Measurements from ENCODE around the gene NAA80. TPM values are rescaled to one million over a fixed set of nuclear protein-coding genes. Genes with fewer than 3 reads are reported as not detected.
A peak's percentile ranks its signal among the peaks of the same experiment; 100 is the strongest.

NAA80 gene
- total RNA-seq, 5 donors from 2014 or later (not counting 1 experiment from before 2014, with no cell fraction given), result 33.8 to 45.7 (median 43.9) TPM

DNA sequence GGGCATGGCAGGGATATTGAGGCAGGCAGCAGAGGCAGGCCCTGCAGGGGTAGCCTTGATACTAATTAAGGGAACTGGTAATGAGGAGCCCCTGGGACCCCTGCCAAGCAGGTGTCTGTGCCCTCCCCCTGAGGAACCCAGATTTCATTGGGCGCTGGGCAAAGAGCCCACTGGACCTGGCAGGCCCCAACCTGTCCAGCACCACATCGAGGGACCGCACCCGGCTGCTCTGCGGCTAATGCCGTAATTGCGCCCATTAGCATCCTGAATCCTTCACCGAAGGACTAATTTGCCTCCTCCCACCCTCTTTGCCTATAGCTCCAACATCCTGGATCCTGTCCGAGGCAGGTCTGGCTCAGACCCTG, 44.0 kb downstream of the NAA80 start:
- ChIA-PET POLR2A (interaction anchor here in 1 of 2 donors (0.7 kb wide), 1 partner anchor 26 kb away, joined by 8 read pairs; no protein-coding TSS in a partner anchor), CTCF (no interaction called here)
- Mint-ChIP-seq H3K9me3 (no peaks in the 10 kb centered on the region), H3K27me3 (no peaks in the 10 kb centered on the region), H3K4me1 (peaks cover 22 to 31% (median 30%) of the 10 kb centered on the region in 3 donors), H3K27ac (no peak overlapping the region), H3K36me3 (peaks cover 37% of the 10 kb centered on the region), H3K4me3 (no peak overlapping the region)
- no peak for DNase-seq
- Histone ChIP-seq H3K9me3 (no peaks in the 10 kb centered on the region), H3K4me1 (ENCODE audit: control insufficient read depth in 1 of 2, extremely low read depth in 1 of 2, insufficient read depth in 2 of 2, low read length in 2 of 2) (peaks cover 2 to 45% of the 10 kb centered on the region in 2 experiments), H3K27me3 (replicated peaks in 1 of 2; ENCODE audit: control insufficient read depth in 2 of 2, extremely low read depth in 1 of 2, insufficient read depth in 2 of 2, low read length in 1 of 2) (no peaks in the 10 kb centered on the region), H3K4me3 (ENCODE audit: control insufficient read depth in 1 of 2, extremely low read depth in 1 of 2, low read length in 1 of 2) (no peak overlapping the region), H3K36me3 (ENCODE audit: control insufficient read depth in 2 of 2, extremely low read depth in 1 of 2, insufficient read depth in 1 of 2, low read length in 1 of 2) (peaks cover 23 to 78% of the 10 kb centered on the region in 2 donors), H3K27ac (ENCODE audit: low read length) (no peak overlapping the region)
- no peak for ATAC-seq (replicated peaks in 1 of 4)
- 98% methylated on average over 7 of the region's 9 CpGs for WGBS (ENCODE audit: insufficient coverage)

DNA sequence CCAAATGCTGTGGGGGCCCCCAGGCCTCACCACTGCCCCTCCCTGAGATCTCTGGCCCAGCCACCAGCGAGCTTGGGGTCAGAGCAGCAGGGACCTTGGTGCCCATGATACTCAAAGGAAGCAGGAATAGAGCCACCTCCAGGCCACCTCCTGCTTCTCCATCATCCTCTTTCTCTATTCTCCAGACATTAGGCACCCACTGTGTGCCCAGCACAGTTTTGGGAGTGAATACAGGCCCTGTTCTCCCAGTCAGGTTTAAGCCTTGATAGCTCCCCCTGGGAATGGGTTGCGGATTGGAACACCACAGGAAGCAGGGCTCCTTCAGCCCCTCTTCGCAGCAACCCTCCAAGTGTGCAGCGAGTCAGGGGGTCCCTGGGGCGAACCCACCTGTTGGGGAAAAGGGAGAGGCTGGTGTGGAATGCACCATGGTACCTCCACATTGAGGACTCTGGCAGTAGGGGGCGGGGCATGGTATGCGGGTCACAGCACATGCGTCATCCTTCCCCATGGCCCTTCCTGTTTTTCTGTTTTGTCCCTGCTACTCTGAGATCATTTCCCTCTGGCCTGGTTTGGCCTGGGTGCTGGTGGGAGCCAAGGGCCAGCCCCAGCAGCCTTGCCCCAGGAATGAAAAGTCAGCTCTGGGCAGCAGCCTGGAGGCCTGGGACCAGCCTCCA, 44.5 kb downstream of the NAA80 start:
- CTCF ChIA-PET, result no interaction called here
- POLR2A ChIA-PET, result no interaction called here
- H3K27me3 Mint-ChIP-seq, result no peaks in the 10 kb centered on the region
- H3K27ac ChIP-seq (ENCODE audit: low read length), result no peak overlapping the region
- H3K9me3 ChIP-seq, result no peaks in the 10 kb centered on the region
- WGBS (ENCODE audit: insufficient coverage), result 91% methylated on average over 5 of the region's 8 CpGs
- DNase-seq (peak in 2 of 35 experiments; percentile 17 to 48), ATAC-seq (replicated peaks in 1 of 4) (no peak)
- H3K4me3 ChIP-seq (ENCODE audit: control insufficient read depth in 1 of 2, extremely low read depth in 1 of 2, low read length in 1 of 2), result no peak overlapping the region
- H3K4me1 ChIP-seq (ENCODE audit: control insufficient read depth in 1 of 2, extremely low read depth in 1 of 2, insufficient read depth in 2 of 2, low read length in 2 of 2), result peaks cover under 1 to 47% of the 10 kb centered on the region in 2 experiments
- no peak overlapping the region for H3K4me3 Mint-ChIP-seq
- peaks cover 23 to 34% (median 33%) of the 10 kb centered on the region in 3 donors for H3K4me1 Mint-ChIP-seq
- H3K9me3 Mint-ChIP-seq, result no peaks in the 10 kb centered on the region
- H3K36me3 ChIP-seq (ENCODE audit: control insufficient read depth in 2 of 2, extremely low read depth in 1 of 2, insufficient read depth in 1 of 2, low read length in 1 of 2), result peaks cover 23 to 83% of the 10 kb centered on the region in 2 donors
- no peaks in the 10 kb centered on the region for H3K27me3 ChIP-seq (replicated peaks in 1 of 2; ENCODE audit: control insufficient read depth in 2 of 2, extremely low read depth in 1 of 2, insufficient read depth in 2 of 2, low read length in 1 of 2)
- no peak overlapping the region for H3K27ac Mint-ChIP-seq
- peaks cover 37% of the 10 kb centered on the region for H3K36me3 Mint-ChIP-seq

GRCh38 chr3:50251220-50251619, 48.0 kb downstream of the NAA80 start:
- WGBS (ENCODE audit: insufficient coverage), result 71% methylated on average over 7 of the region's 8 CpGs
- H3K9me3 ChIP-seq, result no peaks in the 10 kb centered on the region
- DNase-seq, result no peak
- POLR2A ChIA-PET, result no interaction called here
- peak overlapping the region in 1 of 3 donors; percentile 10 for H3K4me3 Mint-ChIP-seq
- H3K36me3 Mint-ChIP-seq, result peaks cover 18% of the 10 kb centered on the region
- H3K36me3 ChIP-seq (ENCODE audit: control insufficient read depth in 2 of 2, extremely low read depth in 1 of 2, insufficient read depth in 1 of 2, low read length in 1 of 2), result peaks cover 15 to 78% of the 10 kb centered on the region in 2 donors
- no peak overlapping the region for H3K4me3 ChIP-seq (ENCODE audit: control insufficient read depth in 1 of 2, extremely low read depth in 1 of 2, low read length in 1 of 2)
- H3K9me3 Mint-ChIP-seq, result no peaks in the 10 kb centered on the region
- H3K27me3 ChIP-seq (replicated peaks in 1 of 2; ENCODE audit: control insufficient read depth in 2 of 2, extremely low read depth in 1 of 2, insufficient read depth in 2 of 2, low read length in 1 of 2), result no peaks in the 10 kb centered on the region
- peak overlapping the region in 1 of 2 donors; percentile 52 for H3K27ac Mint-ChIP-seq
- H3K27ac ChIP-seq (ENCODE audit: low read length), result no peak overlapping the region
- CTCF ChIA-PET, result interaction anchor here (0.6 to 0.9 kb wide), 3 partner anchors 9 to 316 kb away, joined by 3 read pairs; no protein-coding TSS in a partner anchor
- H3K27me3 Mint-ChIP-seq, result no peaks in the 10 kb centered on the region
- H3K4me1 ChIP-seq (ENCODE audit: control insufficient read depth in 1 of 2, extremely low read depth in 1 of 2, insufficient read depth in 2 of 2, low read length in 2 of 2), result peaks cover 13 to 74% of the 10 kb centered on the region in 2 experiments
- no peak for ATAC-seq (replicated peaks in 1 of 4)
- peaks cover 46 to 57% (median 57%) of the 10 kb centered on the region in 3 donors for H3K4me1 Mint-ChIP-seq

- no peaks in the 10 kb centered on the region for H3K27me3 Mint-ChIP-seq
- peaks cover 53 to 64% (median 63%) of the 10 kb centered on the region in 3 donors for H3K4me1 Mint-ChIP-seq
- ATAC-seq (replicated peaks in 1 of 4) (no peak), DNase-seq (no peak)
- H3K36me3 Mint-ChIP-seq, result peaks cover 15% of the 10 kb centered on the region
- H3K27me3 ChIP-seq (replicated peaks in 1 of 2; ENCODE audit: control insufficient read depth in 2 of 2, extremely low read depth in 1 of 2, insufficient read depth in 2 of 2, low read length in 1 of 2), result no peaks in the 10 kb centered on the region
- WGBS (ENCODE audit: insufficient coverage), result no CpG with 5 or more reads among the region's 4 CpGs
- H3K27ac ChIP-seq (ENCODE audit: low read length), result no peak overlapping the region
- H3K4me1 ChIP-seq (ENCODE audit: control insufficient read depth in 1 of 2, extremely low read depth in 1 of 2, insufficient read depth in 2 of 2, low read length in 2 of 2), result peaks cover 16 to 81% of the 10 kb centered on the region in 2 experiments
- no peak overlapping the region for H3K4me3 ChIP-seq (ENCODE audit: control insufficient read depth in 1 of 2, extremely low read depth in 1 of 2, low read length in 1 of 2)
- CTCF ChIA-PET, result interaction anchor here (0.5 to 0.9 kb wide), 4 partner anchors 8 to 26 kb away, joined by 3 to 7 read pairs (median 3); no protein-coding TSS in a partner anchor
- POLR2A ChIA-PET, result interaction anchor here in 1 of 2 donors (1.1 kb wide), 1 partner anchor 15 kb away, joined by 3 read pairs; no protein-coding TSS in a partner anchor
- H3K27ac Mint-ChIP-seq, result peak overlapping the region; percentile 36 to 62
- no peaks in the 10 kb centered on the region for H3K9me3 Mint-ChIP-seq
- H3K4me3 Mint-ChIP-seq, result peak overlapping the region in 1 of 3 donors; percentile 10
- H3K36me3 ChIP-seq (ENCODE audit: control insufficient read depth in 2 of 2, extremely low read depth in 1 of 2, insufficient read depth in 1 of 2, low read length in 1 of 2), result peaks cover 14 to 73% of the 10 kb centered on the region in 2 donors
- H3K9me3 ChIP-seq, result no peaks in the 10 kb centered on the region
Observed at GRCh38 chr3:50250514-50250913, 48.7 kb downstream of the NAA80 start.

- no peaks in the 10 kb centered on the region for H3K9me3 Mint-ChIP-seq
- DNase-seq (no peak), ATAC-seq (replicated peaks in 1 of 4) (no peak)
- peaks cover 63 to 71% (median 71%) of the 10 kb centered on the region in 3 donors for H3K4me1 Mint-ChIP-seq
- 100% methylated on average over 4 of the region's 5 CpGs for WGBS (ENCODE audit: insufficient coverage)
- ChIA-PET POLR2A (interaction anchor here in 1 of 2 donors (1.1 kb wide), 1 partner anchor 14 kb away, joined by 3 read pairs; no protein-coding TSS in a partner anchor), CTCF (interaction anchor here (0.8 to 1.8 kb wide), 3 partner anchors 8 to 57 kb away, joined by 3 to 8 read pairs (median 3); no protein-coding TSS in a partner anchor)
- Histone ChIP-seq H3K36me3 (ENCODE audit: control insufficient read depth in 2 of 2, extremely low read depth in 1 of 2, insufficient read depth in 1 of 2, low read length in 1 of 2) (peaks cover 9 to 64% of the 10 kb centered on the region in 2 donors), H3K27ac (ENCODE audit: low read length) (no peak overlapping the region), H3K4me1 (ENCODE audit: control insufficient read depth in 1 of 2, extremely low read depth in 1 of 2, insufficient read depth in 2 of 2, low read length in 2 of 2) (peaks cover 19 to 91% of the 10 kb centered on the region in 2 experiments), H3K4me3 (ENCODE audit: control insufficient read depth in 1 of 2, extremely low read depth in 1 of 2, low read length in 1 of 2) (no peak overlapping the region), H3K9me3 (no peaks in the 10 kb centered on the region), H3K27me3 (replicated peaks in 1 of 2; ENCODE audit: control insufficient read depth in 2 of 2, extremely low read depth in 1 of 2, insufficient read depth in 2 of 2, low read length in 1 of 2) (no peaks in the 10 kb centered on the region)
- H3K27me3 Mint-ChIP-seq, result no peaks in the 10 kb centered on the region
- no peak overlapping the region for H3K4me3 Mint-ChIP-seq
- H3K27ac Mint-ChIP-seq, result peak overlapping the region in 1 of 2 donors; percentile 34
- peaks cover 15% of the 10 kb centered on the region for H3K36me3 Mint-ChIP-seq
Observed at GRCh38 chr3:50249457-50249856, 49.7 kb downstream of the NAA80 start.

DNA sequence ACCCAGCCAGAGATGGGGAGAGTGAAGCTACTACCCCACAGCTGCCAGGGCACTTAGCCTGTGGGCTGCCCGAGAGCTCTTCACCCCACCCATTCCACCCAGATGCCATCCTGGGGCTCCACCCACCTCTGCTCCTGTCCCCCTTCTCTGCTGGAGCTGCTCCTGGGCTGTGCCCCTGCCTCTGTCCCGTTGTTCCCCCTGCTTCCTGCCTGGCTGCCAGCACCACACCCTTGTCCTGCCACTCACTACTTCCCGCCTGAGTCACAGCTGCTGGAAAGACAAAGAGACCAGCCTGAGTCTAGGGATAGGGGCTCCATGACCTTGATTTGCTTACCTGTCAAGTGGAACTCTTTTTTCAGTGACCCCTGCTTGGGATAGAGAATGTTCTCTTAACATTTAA, 50.8 kb downstream of the NAA80 start:
- Mint-ChIP-seq H3K9me3 (no peaks in the 10 kb centered on the region), H3K4me1 (peaks cover 69 to 74% (median 72%) of the 10 kb centered on the region in 3 donors), H3K4me3 (peak overlapping the region in 1 of 3 donors; percentile 55), H3K27ac (peak overlapping the region; percentile 78 to 88), H3K36me3 (peaks cover 10% of the 10 kb centered on the region), H3K27me3 (no peaks in the 10 kb centered on the region)
- peaks cover 21 to 97% of the 10 kb centered on the region in 2 experiments for H3K4me1 ChIP-seq (ENCODE audit: control insufficient read depth in 1 of 2, extremely low read depth in 1 of 2, insufficient read depth in 2 of 2, low read length in 2 of 2)
- no peaks in the 10 kb centered on the region for H3K27me3 ChIP-seq (replicated peaks in 1 of 2; ENCODE audit: control insufficient read depth in 2 of 2, extremely low read depth in 1 of 2, insufficient read depth in 2 of 2, low read length in 1 of 2)
- H3K9me3 ChIP-seq, result no peaks in the 10 kb centered on the region
- 67% methylated on average over 3 of the region's 3 CpGs for WGBS (ENCODE audit: insufficient coverage)
- H3K4me3 ChIP-seq (ENCODE audit: control insufficient read depth in 1 of 2, extremely low read depth in 1 of 2, low read length in 1 of 2), result no peak overlapping the region
- ChIA-PET CTCF (interaction anchor here in 1 of 2 donors (0.6 to 1.8 kb wide), 2 partner anchors 11 to 22 kb away, joined by 5 to 8 read pairs; no protein-coding TSS in a partner anchor), POLR2A (no interaction called here)
- H3K36me3 ChIP-seq (ENCODE audit: control insufficient read depth in 2 of 2, extremely low read depth in 1 of 2, insufficient read depth in 1 of 2, low read length in 1 of 2), result peaks cover 5 to 61% of the 10 kb centered on the region in 2 donors
- peak overlapping the region; percentile 45 for H3K27ac ChIP-seq (ENCODE audit: low read length)
- DNase-seq, result no peak
- no peak for ATAC-seq (replicated peaks in 1 of 4)
